Liver (tissue), 9 donors: ENCODE measurements around the gene GMDS. TPM values are rescaled to one million over a fixed set of nuclear protein-coding genes. Genes with fewer than 3 reads are reported as not detected.

Experiments
- DNase-seq: peaks from one replicate; pipeline ENCODE4 v3.0.0-alpha.2; 2017; ENCODE audit warnings: low spot score
- H3K27ac ChIP-seq, 2 donors: one replicate each; pipeline ENCODE4 v1.7.0; 2013; ENCODE audit warnings: inconsistent platforms in 2 of 2, low read length in 2 of 2, control low read depth in 1 of 2, low read depth in 1 of 2, mild to moderate bottlenecking in 1 of 2
- H3K27me3 ChIP-seq, 4 donors: one replicate each; pipeline versions ENCODE4 v1.6.1 to v1.7.0; 2013; ENCODE audit warnings: low read length in 3 of 4, inconsistent platforms in 1 of 4, mild to moderate bottlenecking in 1 of 4, moderate library complexity in 1 of 4; ENCODE audit not compliant: control insufficient read depth in 4 of 4, insufficient read depth in 4 of 4
- H3K36me3 ChIP-seq, 4 donors: one replicate each; pipeline versions ENCODE4 v1.6.1 to v1.7.0; 2013; ENCODE audit warnings: low read length in 3 of 4, mild to moderate bottlenecking in 3 of 4, low read depth in 1 of 4, moderate library complexity in 1 of 4; ENCODE audit not compliant: control insufficient read depth in 4 of 4, insufficient read depth in 3 of 4
- H3K4me1 ChIP-seq, 4 donors: one replicate each; pipeline versions ENCODE4 v1.6.1 to v1.7.0; 2013; ENCODE audit warnings: low read length in 3 of 4, mild to moderate bottlenecking in 3 of 4, moderate library complexity in 1 of 4; ENCODE audit not compliant: control insufficient read depth in 4 of 4, insufficient read depth in 4 of 4
- H3K4me3 ChIP-seq, 3 donors: one replicate each; pipeline versions ENCODE4 v1.6.1 to v1.7.0; 2013; ENCODE audit warnings: low read length in 3 of 3, control low read depth in 1 of 3, low read depth in 1 of 3, mild to moderate bottlenecking in 1 of 3
- H3K9ac ChIP-seq, 2 donors: one replicate each; pipeline ENCODE4 v1.7.0; 2013; ENCODE audit warnings: low read length in 2 of 2, mild to moderate bottlenecking in 2 of 2, moderate library complexity in 2 of 2, control low read depth in 1 of 2, low read depth in 1 of 2
- H3K9me3 ChIP-seq, 4 donors: one replicate each; pipeline versions ENCODE4 v1.6.1 to v1.7.0; 2013; ENCODE audit warnings: low read length in 3 of 4; ENCODE audit not compliant: control insufficient read depth in 4 of 4
- ATF3 ChIP-seq: IDR thresholded peaks from 2 replicates; pipeline ENCODE4 v1.6.1; 2016; ENCODE audit warnings: antibody characterized with exemption
- CTCF ChIP-seq: fragments of 150-350 bp; IDR thresholded peaks from 2 replicates; pipeline ENCODE4 v1.5.1; 2017; ENCODE audit warnings: improper control_type of control experiment, low read depth, low read length; ENCODE audit not compliant: missing input control
- EGR1 ChIP-seq, 2 donors: IDR thresholded peaks; 2 replicates each; pipeline ENCODE4 v1.6.1; 2016 to 2018; ENCODE audit warnings: antibody characterized with exemption in 2 of 2, low read depth in 2 of 2
- FOXA1 ChIP-seq: IDR thresholded peaks from 2 replicates; pipeline ENCODE4 v1.6.1; 2016; ENCODE audit warnings: antibody characterized with exemption
- FOXA2 ChIP-seq: IDR thresholded peaks from 2 replicates; pipeline ENCODE4 v1.6.1; 2016; ENCODE audit warnings: antibody characterized with exemption
- GABPA ChIP-seq, 2 donors: IDR thresholded peaks in 1 of 2; conservative IDR thresholded peaks in 1 of 2; 2 replicates each; pipeline ENCODE4 v1.6.1; 2016; ENCODE audit warnings: antibody characterized with exemption in 2 of 2, mild to moderate bottlenecking in 1 of 2, moderate library complexity in 1 of 2
- HNF4A ChIP-seq, 2 donors: conservative IDR thresholded peaks; 2 replicates each; pipeline ENCODE4 v1.6.1; 2016; ENCODE audit warnings: antibody characterized with exemption in 2 of 2, mild to moderate bottlenecking in 2 of 2
- HNF4G ChIP-seq: IDR thresholded peaks from 2 replicates; pipeline ENCODE4 v1.6.1; 2016; ENCODE audit warnings: antibody characterized with exemption
- JUND ChIP-seq, 2 donors: IDR thresholded peaks; 2 replicates each; pipeline ENCODE4 v1.6.1; 2016; ENCODE audit warnings: antibody characterized with exemption in 2 of 2
- MAX ChIP-seq: IDR thresholded peaks from 2 replicates; pipeline ENCODE4 v1.6.1; 2016; ENCODE audit warnings: antibody characterized with exemption
- NR2F2 ChIP-seq: IDR thresholded peaks from 2 replicates; pipeline ENCODE4 v1.6.1; 2016; ENCODE audit warnings: antibody characterized with exemption
- RAD21 ChIP-seq, 2 donors: IDR thresholded peaks; 2 replicates each; pipeline ENCODE4 v1.6.1; 2016; ENCODE audit warnings: antibody characterized with exemption in 2 of 2, mild to moderate bottlenecking in 2 of 2
- REST ChIP-seq: IDR thresholded peaks from 2 replicates; pipeline ENCODE4 v1.6.1; 2016; ENCODE audit warnings: antibody characterized with exemption, mild to moderate bottlenecking
- RXRA ChIP-seq, 2 donors: IDR thresholded peaks; 2 replicates each; pipeline ENCODE4 v1.6.1; 2017 to 2018; ENCODE audit warnings: antibody characterized with exemption in 2 of 2, mild to moderate bottlenecking in 1 of 2
- SP1 ChIP-seq: IDR thresholded peaks from 2 replicates; pipeline ENCODE4 v1.6.1; 2018; ENCODE audit warnings: antibody characterized with exemption, mild to moderate bottlenecking
- TAF1 ChIP-seq: conservative IDR thresholded peaks from 2 replicates; pipeline ENCODE4 v1.6.1; 2016; ENCODE audit warnings: antibody characterized with exemption, mild to moderate bottlenecking
- YY1 ChIP-seq: IDR thresholded peaks from 2 replicates; pipeline ENCODE4 v1.6.1; 2016; ENCODE audit warnings: antibody characterized with exemption, mild to moderate bottlenecking
- ZBTB33 ChIP-seq: IDR thresholded peaks from 2 replicates; pipeline ENCODE4 v1.6.1; 2016; ENCODE audit warnings: antibody characterized with exemption
- WGBS: extraction: QIAGEN DNeasy Blood & Tissue Kit; methylation state at CpG from one replicate; pipeline ENCODE4 v1.1.7; 2013; 5-methylcytosine and 5-hydroxymethylcytosine counted together
- polyA plus RNA-seq, 2 donors: library from polyadenylated mRNA; stranded (reverse) in 1 of 2; unstranded in 1 of 2; fragments of 200-250 nt in 1 of 2; fragments of >200 nt in 1 of 2; fragmentation: Nextera tagmentation in 1 of 2; extraction: Ambion mirVana in 1 of 2; gene quantifications; one replicate each; pipeline versions ENCODE4 v1.2.1 to v1.2.3, GENCODE V29; 2013 to 2015
- total RNA-seq, 2 donors: library from RNA; depleted of rRNA; stranded (reverse); fragments of >200 nt; gene quantifications; one replicate each; pipeline ENCODE4 v1.2.3, GENCODE V29; 2014
- donor health status: healthy.
- donor health status: healthy.
- donor health status: healthy.
- donor health status: healthy.
- donor health status: healthy.

Gene GMDS
- total and polyA plus RNA-seq, 4 donors: 3.5 to 15.6 (median 13.0) TPM

- no peak for TF ChIP-seq FOXA1
- no peak for TF ChIP-seq ATF3
- no peak for TF ChIP-seq GABPA (IDR thresholded peaks at IDR 0.05 in 1 of 2, conservative IDR thresholded peaks at IDR 0.05 in 1 of 2)
- TF ChIP-seq EGR1 (IDR thresholded peaks at IDR 0.05; ENCODE audit: low read depth in 2 of 2): no peak
- TF ChIP-seq MAX: no peak
- no peak for TF ChIP-seq SP1
- no peak for TF ChIP-seq RAD21 (IDR thresholded peaks at IDR 0.05)
- TF ChIP-seq RXRA (IDR thresholded peaks at IDR 0.05): no peak
- no peak for TF ChIP-seq REST
- no peak for TF ChIP-seq NR2F2
- no peak for TF ChIP-seq JUND (IDR thresholded peaks at IDR 0.05)
- no peak for TF ChIP-seq CTCF
- no peak for TF ChIP-seq HNF4G
- no peak for TF ChIP-seq HNF4A (conservative IDR thresholded peaks at IDR 0.05)
- no peak for TF ChIP-seq YY1
- TF ChIP-seq FOXA2: no peak
- TF ChIP-seq ZBTB33: no peak
- TF ChIP-seq TAF1: no peak
- DNase-seq: no peak
- H3K9me3 ChIP-seq: no peaks in the 10 kb centered on the region
- H3K4me3 ChIP-seq: no peak overlapping the region
- peaks cover 5 to 28% (median 12%) of the 10 kb centered on the region in 4 donors for H3K4me1 ChIP-seq
- no peak overlapping the region for H3K27ac ChIP-seq
- H3K9ac ChIP-seq: no peak overlapping the region
- H3K36me3 ChIP-seq: peaks cover 0 to 2% (median 0%) of the 10 kb centered on the region in 4 donors
- peaks cover 0 to 13% (median 10%) of the 10 kb centered on the region in 4 donors for H3K27me3 ChIP-seq
- 96% methylated on average over 8 of the region's 8 CpGs for WGBS
Observed at GRCh38 chr6:1622851-1623768, 622.3 kb downstream of the GMDS start.
